ENCODE measurements around the gene DGAT2. TPM values are rescaled to one million over a fixed set of nuclear protein-coding genes. Genes with fewer than 3 reads are reported as not detected.

The DGAT2 gene
- total RNA-seq, 1 donor from 2014 or later = 0.93 TPM

GRCh38 chr11:75781831-75782230, 13.3 kb downstream of the DGAT2 start:
- no peak for TF ChIP-seq CTCF (conservative IDR thresholded peaks at IDR 0.05)
- Mint-ChIP-seq H3K27me3 (ENCODE audit: low read depth) (no peaks in the 10 kb centered on the region), H3K36me3 (ENCODE audit: low read depth) (no peaks in the 10 kb centered on the region), H3K9me3 (no peaks in the 10 kb centered on the region), H3K27ac (ENCODE audit: unreplicated experiment) (no peak overlapping the region), H3K4me3 (no peak overlapping the region), H3K4me1 (no peaks in the 10 kb centered on the region)
- DNase-seq (ENCODE audit: low read depth, low spot score) = no peak

GRCh38 chr11:75782540-75783263, 14.1 kb downstream of the DGAT2 start:
- H3K4me3 Mint-ChIP-seq = no peak overlapping the region
- TF ChIP-seq CTCF (conservative IDR thresholded peaks at IDR 0.05) = no peak

GRCh38 chr11:75783416-75784084, 15.0 kb downstream of the DGAT2 start:
- DNase-seq (ENCODE audit: low read depth, low spot score) = no peak
- TF ChIP-seq CTCF (conservative IDR thresholded peaks at IDR 0.05) = no peak
- Mint-ChIP-seq H3K9me3 (no peaks in the 10 kb centered on the region), H3K27me3 (ENCODE audit: low read depth) (no peaks in the 10 kb centered on the region), H3K27ac (ENCODE audit: unreplicated experiment) (peak overlapping the region; percentile 78), H3K4me1 (no peaks in the 10 kb centered on the region), H3K36me3 (ENCODE audit: low read depth) (no peaks in the 10 kb centered on the region), H3K4me3 (no peak overlapping the region)

More at GRCh38 chr11:75782540-75783263, 14.1 kb downstream of the DGAT2 start:
- no peak overlapping the region for H3K27ac Mint-ChIP-seq (ENCODE audit: unreplicated experiment)
- H3K27me3 Mint-ChIP-seq (ENCODE audit: low read depth) = no peaks in the 10 kb centered on the region
- DNase-seq (ENCODE audit: low read depth, low spot score) = no peak
- no peaks in the 10 kb centered on the region for H3K9me3 Mint-ChIP-seq
- H3K36me3 Mint-ChIP-seq (ENCODE audit: low read depth) = no peaks in the 10 kb centered on the region
- no peaks in the 10 kb centered on the region for H3K4me1 Mint-ChIP-seq

- Mint-ChIP-seq H3K27me3 (ENCODE audit: low read depth) (no peaks in the 10 kb centered on the region), H3K27ac (ENCODE audit: unreplicated experiment) (peak overlapping the region; percentile 78), H3K4me3 (no peak overlapping the region), H3K36me3 (ENCODE audit: low read depth) (no peaks in the 10 kb centered on the region), H3K9me3 (no peaks in the 10 kb centered on the region), H3K4me1 (no peaks in the 10 kb centered on the region)
- no peak for DNase-seq (ENCODE audit: low read depth, low spot score)
- TF ChIP-seq CTCF (conservative IDR thresholded peaks at IDR 0.05) = no peak
Measured at GRCh38 chr11:75784085-75784478, 15.5 kb downstream of the DGAT2 start.

- TF ChIP-seq CTCF (conservative IDR thresholded peaks at IDR 0.05) = no peak
- no peak overlapping the region for H3K27ac Mint-ChIP-seq (ENCODE audit: unreplicated experiment)
Measured at GRCh38 chr11:75784506-75784905, 15.9 kb downstream of the DGAT2 start.

More at GRCh38 chr11:75784506-75784905, 15.9 kb downstream of the DGAT2 start:
- H3K4me3 Mint-ChIP-seq = no peak overlapping the region
- H3K4me1 Mint-ChIP-seq = no peaks in the 10 kb centered on the region
- H3K9me3 Mint-ChIP-seq = no peaks in the 10 kb centered on the region
- DNase-seq (ENCODE audit: low read depth, low spot score) = no peak
- H3K27me3 Mint-ChIP-seq (ENCODE audit: low read depth) = no peaks in the 10 kb centered on the region
- H3K36me3 Mint-ChIP-seq (ENCODE audit: low read depth) = no peaks in the 10 kb centered on the region

All from neural crest cell (in vitro differentiated cells).